HEK293T (cell line): ENCODE results near the gene SLC16A6.
"Not testable (repeated sequence)": the region's sequence is repeated elsewhere in the genome, so short reads cannot be mapped to it uniquely, and the experiment has no call there.

Experiments used
- ARNT ChIP-seq: fragments of 450-650 bp; IDR thresholded peaks from 2 replicates; pipeline ENCODE4 v1.6.1; 2017; ENCODE audit warnings: mild to moderate bottlenecking
- ELF4 ChIP-seq: fragments of 450-650 bp; IDR thresholded peaks from 2 replicates; pipeline ENCODE4 v1.6.1; 2017; ENCODE audit warnings: antibody characterized with exemption
- FOXK2 ChIP-seq: fragments of 450-650 bp; IDR thresholded peaks from 2 replicates; pipeline ENCODE4 v1.6.1; 2016; ENCODE audit warnings: mild to moderate bottlenecking
- FOXM1 ChIP-seq: fragments of 450-650 bp; IDR thresholded peaks from 2 replicates; pipeline ENCODE4 v1.6.1; 2017; ENCODE audit warnings: mild to moderate bottlenecking, borderline replicate concordance
- HDGF ChIP-seq: fragments of 450-650 bp; IDR thresholded peaks from 2 replicates; pipeline ENCODE4 v1.6.1; 2017; ENCODE audit warnings: antibody characterized with exemption, borderline replicate concordance
- L3MBTL2 ChIP-seq: fragments of 450-650 bp; conservative IDR thresholded peaks from 2 replicates; pipeline ENCODE4 v1.6.1; 2016; ENCODE audit warnings: mild to moderate bottlenecking
- NFRKB ChIP-seq: fragments of 450-650 bp; IDR thresholded peaks from 2 replicates; pipeline ENCODE4 v1.6.1; 2016; ENCODE audit warnings: mild to moderate bottlenecking, moderate library complexity
- SP1 ChIP-seq: fragments of 450-650 bp; IDR thresholded peaks from 2 replicates; pipeline ENCODE4 v1.6.1; 2017
- SUZ12 ChIP-seq: fragments of 450-650 bp; IDR thresholded peaks from 2 replicates; pipeline ENCODE4 v1.6.1; 2016; ENCODE audit warnings: mild to moderate bottlenecking

GRCh38 chr17:68232741-68233140 is 58.2 kb downstream of the SLC16A6 start:
- TF ChIP-seq FOXK2, SUZ12, HDGF, SP1, NFRKB, ARNT, ELF4, L3MBTL2, FOXM1: not testable (repeated sequence)
